Ovary (tissue), 9 donors: ENCODE measurements around the gene MAPK1. TPM values are rescaled to one million over a fixed set of nuclear protein-coding genes. Genes with fewer than 3 reads are reported as not detected.
"Not testable (repeated sequence)": the region's sequence is repeated elsewhere in the genome, so short reads cannot be mapped to it uniquely, and the experiment has no call there.

Source experiments
- DNase-seq, 5 donors: peaks; one replicate each; pipeline ENCODE4 v3.0.0-alpha.2; 2019 to 2020
- H3K27ac ChIP-seq, 2 donors: fragments of 200-600 bp; one replicate each; pipeline versions ENCODE4 v1.5.1 to v1.8.0; 2019 to 2022
- H3K27me3 ChIP-seq: fragments of 200-600 bp; one replicate; pipeline ENCODE4 v1.8.0; 2022
- H3K36me3 ChIP-seq: fragments of 200-600 bp; sonication (generic); one replicate; pipeline ENCODE4 v1.5.1; 2019
- H3K4me1 ChIP-seq: one replicate; pipeline ENCODE4 v1.8.1; 2013; ENCODE audit warnings: mild to moderate bottlenecking, moderate library complexity; ENCODE audit not compliant: insufficient read depth
- H3K4me3 ChIP-seq: fragments of 200-600 bp; sonication (generic); one replicate; pipeline ENCODE4 v1.5.1; 2017
- H3K9me3 ChIP-seq, 2 donors: fragments of 200-600 bp in 1 of 2; sonication (generic) in 1 of 2; one replicate each; pipeline versions ENCODE4 v1.5.1 to v1.8.1; 2013 to 2019; ENCODE audit warnings: mild to moderate bottlenecking in 1 of 2, moderate library complexity in 1 of 2
- EP300 ChIP-seq: sonication (generic); formaldehyde crosslinking; IDR thresholded peaks from one replicate; pipeline ENCODE4 v1.6.1; 2017; ENCODE audit warnings: antibody characterized with exemption
- POLR2A ChIP-seq: fragments of 450-650 bp; IDR thresholded peaks from one replicate; pipeline ENCODE4 v1.6.1; 2017; ENCODE audit warnings: antibody characterized with exemption, mild to moderate bottlenecking, moderate library complexity
- WGBS, 3 donors: extraction: QIAGEN DNeasy Blood & Tissue Kit in 1 of 3; methylation state at CpG; one replicate each; pipeline versions ENCODE4 v1.1.5 to v1.1.7; 2013 to 2017; 5-methylcytosine and 5-hydroxymethylcytosine counted together
- intact Hi-C, 4 donors: fragments of 100-400 bp; cut with DNase I; formaldehyde crosslinking; loops; one replicate each; pipeline versions ENCODE4 v1.11.0 to v1.15.1; 2022 to 2023
- polyA plus RNA-seq, 2 donors: library from polyadenylated mRNA; stranded (reverse); fragments of 200-250 nt in 1 of 2; fragments of 350-450 nt in 1 of 2; fragmentation: Illumina TruSeq in 1 of 2; extraction: RNeasy Lipid Tissue Mini Kit (QIAGEN cat#74804) in 1 of 2; gene quantifications; one replicate each; pipeline ENCODE4 v1.2.3, GENCODE V29; 2013 to 2014
- total RNA-seq, 7 donors: library from RNA; depleted of rRNA in 2 of 7; stranded (reverse); fragments of >200 nt in 2 of 7; fragmentation: NEBNext Ultra II Directional in 3 of 7; extraction: Animal tissue kit (Norgen Biotek cat#: 25700) in 3 of 7; gene quantifications; one replicate each; pipeline versions ENCODE4 v1.1.0 to v1.2.4, GENCODE V29; 2016 to 2023
- TF ChIP-seq, protein P1 (sequence below), 3 donors: fragments of 450-650 bp in 2 of 3; fragments of 200-600 bp in 1 of 3; IDR thresholded peaks; one replicate each; pipeline versions ENCODE4 v1.5.1 to v1.8.0; 2016 to 2022; ENCODE audit warnings: antibody characterized with exemption in 3 of 3, mild to moderate bottlenecking in 1 of 3
- donor health status: DM: no; HTN: no; CAD: no; lungs with moderate emphysema.
- donor health status: DM: no; HTN: no; CAD: no.
- donor health status: Bipolar disorder and iron deficiency.
- donor health status: DM: yes; HTN: yes; CAD: no.
- donor health status: DM: no; HTN: no; CAD: no.
- donor health status: DM: yes; HTN: yes; CAD: no.

MAPK1 gene
- total and polyA plus RNA-seq, 9 donors = 12.3 to 125 (median 98.1) TPM

DNA sequence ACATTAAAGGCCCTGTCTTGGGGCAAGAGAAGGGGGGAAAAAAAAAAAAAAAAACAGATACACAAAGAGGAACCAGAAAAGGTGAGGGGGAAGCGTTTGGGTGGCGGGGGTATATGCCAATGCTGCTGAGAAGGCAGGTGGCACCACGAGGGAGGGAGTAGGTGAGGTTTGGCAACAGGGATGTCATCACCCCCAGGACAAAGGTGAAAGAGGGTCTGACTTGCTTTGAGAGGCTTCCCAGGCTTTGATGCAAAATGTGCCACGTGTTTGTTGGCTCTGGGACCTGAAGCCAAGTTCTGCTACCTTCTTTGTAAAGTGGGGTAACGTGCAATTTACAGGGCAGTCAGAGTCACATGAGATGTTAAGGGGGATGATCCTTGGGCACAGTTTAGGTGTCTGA lies 135.9 kb downstream of the MAPK1 start:
- 87 to 91% (median 87%) methylated on average over 5 of the region's 5 CpGs for whole genome bisulfite sequencing, 3 donors

DNA sequence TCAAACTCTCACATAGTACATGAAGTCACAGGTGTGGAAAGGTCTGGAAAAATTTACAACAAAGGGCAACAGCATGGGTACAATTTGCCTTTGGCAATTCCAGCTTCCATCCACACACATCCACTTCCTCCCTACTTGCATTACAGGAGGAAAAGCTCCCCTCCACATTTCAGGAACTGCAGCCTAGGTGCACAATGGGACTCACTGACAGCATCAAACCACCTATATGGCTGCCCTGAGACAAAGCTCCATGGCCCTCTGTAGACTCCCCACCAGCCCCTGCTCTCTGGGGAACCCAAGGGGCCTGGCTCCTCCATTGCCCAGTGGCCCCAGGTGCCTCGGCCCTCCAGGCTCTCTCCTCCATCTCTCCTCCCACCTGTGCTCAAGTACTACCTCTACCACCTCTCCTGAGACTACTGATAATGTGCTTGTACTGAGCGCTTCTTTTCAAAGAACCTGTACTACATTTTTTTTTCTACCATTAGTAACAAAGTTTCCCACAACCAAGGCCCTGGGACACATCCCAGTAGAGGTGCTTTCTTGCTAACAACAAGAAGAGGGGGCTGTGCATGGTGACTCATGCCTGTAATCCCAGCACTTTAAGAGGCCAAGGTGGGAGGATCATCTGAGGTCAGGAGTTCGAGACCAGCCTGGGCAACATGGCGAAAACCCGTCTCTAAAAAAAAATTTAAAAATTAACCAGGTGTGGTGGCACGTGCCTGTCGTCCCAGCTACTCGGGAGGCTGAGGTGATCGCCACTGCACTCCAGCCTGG lies 136.7 kb downstream of the MAPK1 start:
- Histone ChIP-seq H3K4me3 (no peak overlapping the region), H3K27ac (no peak overlapping the region), H3K27me3 (no peaks in the 10 kb centered on the region), H3K9me3 (no peaks in the 10 kb centered on the region), H3K4me1 (no peaks in the 10 kb centered on the region), H3K36me3 (no peaks in the 10 kb centered on the region)
- no peak for TF ChIP-seq POLR2A
- no peak for TF ChIP-seq EP300
- TF ChIP-seq, protein P1, sequence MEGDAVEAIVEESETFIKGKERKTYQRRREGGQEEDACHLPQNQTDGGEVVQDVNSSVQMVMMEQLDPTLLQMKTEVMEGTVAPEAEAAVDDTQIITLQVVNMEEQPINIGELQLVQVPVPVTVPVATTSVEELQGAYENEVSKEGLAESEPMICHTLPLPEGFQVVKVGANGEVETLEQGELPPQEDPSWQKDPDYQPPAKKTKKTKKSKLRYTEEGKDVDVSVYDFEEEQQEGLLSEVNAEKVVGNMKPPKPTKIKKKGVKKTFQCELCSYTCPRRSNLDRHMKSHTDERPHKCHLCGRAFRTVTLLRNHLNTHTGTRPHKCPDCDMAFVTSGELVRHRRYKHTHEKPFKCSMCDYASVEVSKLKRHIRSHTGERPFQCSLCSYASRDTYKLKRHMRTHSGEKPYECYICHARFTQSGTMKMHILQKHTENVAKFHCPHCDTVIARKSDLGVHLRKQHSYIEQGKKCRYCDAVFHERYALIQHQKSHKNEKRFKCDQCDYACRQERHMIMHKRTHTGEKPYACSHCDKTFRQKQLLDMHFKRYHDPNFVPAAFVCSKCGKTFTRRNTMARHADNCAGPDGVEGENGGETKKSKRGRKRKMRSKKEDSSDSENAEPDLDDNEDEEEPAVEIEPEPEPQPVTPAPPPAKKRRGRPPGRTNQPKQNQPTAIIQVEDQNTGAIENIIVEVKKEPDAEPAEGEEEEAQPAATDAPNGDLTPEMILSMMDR (IDR thresholded peaks at IDR 0.05) = no peak
- no peak for DNase-seq
- intact Hi-C loops = no loop called here
- WGBS, 3 donors = 93 to 96% (median 95%) methylated on average over 9 of the region's 9 CpGs

More for the DNA sequence above, 135.9 kb downstream of the MAPK1 start:
- DNase-seq = no peak
- no peak overlapping the region for H3K27ac ChIP-seq
- no peaks in the 10 kb centered on the region for H3K27me3 ChIP-seq
- TF ChIP-seq EP300 = no peak
- TF ChIP-seq, protein P1 (IDR thresholded peaks at IDR 0.05) = no peak
- TF ChIP-seq POLR2A = no peak
- no peak overlapping the region for H3K4me3 ChIP-seq
- H3K4me1 ChIP-seq = peaks cover 4% of the 10 kb centered on the region
- intact Hi-C loops = no loop called here
- H3K36me3 ChIP-seq = no peaks in the 10 kb centered on the region
- H3K9me3 ChIP-seq = no peaks in the 10 kb centered on the region

DNA sequence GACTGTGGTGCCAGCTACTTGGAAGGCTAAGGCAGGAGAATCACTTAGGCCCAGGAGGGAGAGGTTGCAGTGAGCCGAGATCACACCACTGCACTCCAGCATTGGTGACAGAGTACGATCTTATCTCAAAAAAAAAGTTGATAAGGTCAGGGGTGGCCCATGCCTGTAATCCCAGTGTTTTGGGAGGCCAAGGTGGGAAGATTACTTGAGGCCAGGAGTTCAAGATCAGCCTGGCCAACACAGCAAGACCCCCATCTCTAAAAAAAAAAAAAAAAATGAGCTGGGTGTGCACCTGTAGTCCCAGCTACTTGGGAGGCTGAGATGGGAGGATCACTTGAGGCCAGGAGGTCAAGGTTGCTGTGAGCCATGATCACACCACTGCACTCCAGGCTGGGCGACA lies 138.3 kb downstream of the MAPK1 start:
- H3K4me1 ChIP-seq, H3K27ac ChIP-seq, H3K9me3 ChIP-seq, DNase-seq, H3K36me3 ChIP-seq, intact Hi-C loops, H3K4me3 ChIP-seq, H3K27me3 ChIP-seq: not testable (repeated sequence)
- WGBS, 3 donors = 85 to 97% (median 93%) methylated on average over 3 of the region's 3 CpGs

DNA sequence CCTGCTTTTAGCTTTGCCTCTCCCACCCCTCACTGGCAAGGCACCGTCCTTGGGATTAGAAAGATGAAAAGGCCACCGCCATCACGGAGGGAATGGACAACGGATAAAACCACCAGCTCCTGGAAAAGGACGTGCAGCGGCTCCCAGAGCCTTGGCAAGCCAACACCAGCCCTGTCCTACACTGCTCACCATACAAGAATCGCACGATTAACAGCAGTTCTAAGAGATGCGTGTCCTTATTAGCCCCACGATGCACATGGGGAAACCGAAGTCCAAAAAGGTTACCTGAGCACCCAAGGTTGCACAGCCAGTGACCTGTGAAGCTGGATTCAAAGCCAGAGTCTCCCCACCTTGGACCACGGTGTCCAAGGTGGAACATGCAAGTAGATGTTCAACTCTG lies 139.2 kb downstream of the MAPK1 start:
- no peak for DNase-seq
- TF ChIP-seq POLR2A (no peak), EP300 (no peak)
- TF ChIP-seq, protein P1 (IDR thresholded peaks at IDR 0.05) = no peak
- H3K36me3 ChIP-seq = no peaks in the 10 kb centered on the region
- H3K4me3 ChIP-seq = no peak overlapping the region
- intact Hi-C loops = no loop called here
- H3K27me3 ChIP-seq = no peaks in the 10 kb centered on the region
- no peaks in the 10 kb centered on the region for H3K9me3 ChIP-seq
- no peak overlapping the region for H3K27ac ChIP-seq
- no peaks in the 10 kb centered on the region for H3K4me1 ChIP-seq
- 78 to 90% (median 89%) methylated on average over 12 of the region's 12 CpGs for WGBS, 3 donors

DNA sequence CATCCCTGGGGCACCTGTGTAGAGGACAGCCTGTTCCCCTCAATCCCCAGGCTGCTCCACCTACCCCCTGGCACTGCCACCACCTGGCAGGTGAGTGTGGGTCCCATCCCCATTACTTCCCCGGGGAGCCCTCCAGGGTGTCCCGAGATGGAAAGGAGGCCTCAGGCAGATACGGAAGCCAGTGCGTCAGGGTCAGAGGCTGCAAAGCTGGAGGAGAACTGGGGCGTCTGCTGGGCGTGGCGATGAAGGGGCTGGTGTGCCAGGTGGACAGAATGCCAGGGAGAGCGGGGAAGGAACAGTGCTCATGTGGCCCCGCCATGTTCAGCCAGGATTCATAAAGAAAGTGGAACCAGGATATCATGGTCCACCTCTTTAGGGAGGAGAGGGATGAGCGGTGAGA lies 139.7 kb downstream of the MAPK1 start:
- 95 to 97% (median 96%) methylated on average over 10 of the region's 10 CpGs for WGBS, 3 donors
- no peaks in the 10 kb centered on the region for H3K4me1 ChIP-seq
- TF ChIP-seq EP300 = no peak
- TF ChIP-seq, protein P1 (IDR thresholded peaks at IDR 0.05) = no peak
- no peak overlapping the region for H3K27ac ChIP-seq
- H3K4me3 ChIP-seq = no peak overlapping the region
- H3K9me3 ChIP-seq = no peaks in the 10 kb centered on the region
- intact Hi-C loops = no loop called here
- H3K36me3 ChIP-seq = no peaks in the 10 kb centered on the region
- no peak for DNase-seq
- no peaks in the 10 kb centered on the region for H3K27me3 ChIP-seq
